Endothelial cell of umbilical vein (primary cell): ENCODE data around the gene PAX5. TPM values are rescaled to one million over a fixed set of nuclear protein-coding genes. Genes with fewer than 3 reads are reported as not detected.

Experiments used
- BruUV-seq: library from RNA; stranded (reverse); fragments of 400-500 nt; replicated peaks from 2 replicates; lab custom pipeline; 2021; lab: Mats Ljungman, UMichigan
- CTCF ChIA-PET: fragments of 300-600, 350-600 bp; sonication (Branson Sonifier 250); formaldehyde crosslinking; loops from one replicate; lab custom pipeline; 2021; ENCODE audit warnings: antibody characterized with exemption, inconsistent platforms; lab: Charles Lee
- POLR2A ChIA-PET: fragments of 300-600, 350-600 bp; sonication (Branson Sonifier 250); formaldehyde crosslinking; loops from one replicate; lab custom pipeline; 2021; ENCODE audit warnings: antibody characterized with exemption, inconsistent platforms; lab: Charles Lee
- DNase-seq: peaks from one replicate; pipeline ENCODE4 v3.0.0-alpha.2; 2011; ENCODE audit warnings: low read depth, low spot score
- FAIRE-seq: peaks from 2 replicates; lab custom pipeline; 2011; peaks lifted over from hg19 to GRCh38; lab: Jason Lieb, UNC
- H2AFZ ChIP-seq: 2 replicates; pipeline ENCODE4 v1.6.0; 2012; ENCODE audit warnings: low read depth, low read length, control low read depth, inconsistent platforms
- H3K27ac ChIP-seq: 2 replicates; pipeline ENCODE4 v1.5.1; 2011; ENCODE audit warnings: low read depth, mild to moderate bottlenecking, control low read depth, low read length, moderate library complexity; ENCODE audit not compliant: insufficient read depth
- H3K27me3 ChIP-seq, 2 experiments: 2 replicates each; pipeline versions ENCODE4 v1.6.0 to v1.6.1; 2011; ENCODE audit warnings: low read length in 2 of 2, mixed read lengths in 1 of 2; ENCODE audit not compliant: control insufficient read depth in 2 of 2, insufficient read depth in 2 of 2
- H3K36me3 ChIP-seq, 2 experiments: 2 replicates in 1 of 2; 3 replicates in 1 of 2; pipeline ENCODE4 v1.5.1; 2011; ENCODE audit warnings: low read length in 2 of 2, mild to moderate bottlenecking in 1 of 2, moderate library complexity in 1 of 2; ENCODE audit not compliant: control insufficient read depth in 2 of 2, insufficient read depth in 2 of 2; ENCODE audit errors: extremely low read depth in 1 of 2
- H3K4me1 ChIP-seq: 3 replicates; pipeline ENCODE4 v1.5.1; 2011; ENCODE audit warnings: mild to moderate bottlenecking, low read length; ENCODE audit not compliant: control insufficient read depth, insufficient read depth; ENCODE audit errors: extremely low read depth
- H3K4me2 ChIP-seq: 2 replicates; pipeline ENCODE4 v1.6.1; 2011; ENCODE audit warnings: low read length, control low read depth, mixed read lengths; ENCODE audit not compliant: insufficient read depth
- H3K4me3 ChIP-seq, 3 experiments: fragments of 200-600 bp in 1 of 3; sonication (generic), shearing (Covaris generic) in 1 of 3; replicated peaks in 1 of 3; 2 replicates each; pipeline ENCODE4 v1.5.1; 2011 to 2016; ENCODE audit warnings: control low read depth in 3 of 3, low read length in 3 of 3, mild to moderate bottlenecking in 2 of 3, inconsistent platforms in 1 of 3, low read depth in 1 of 3, moderate library complexity in 1 of 3; ENCODE audit not compliant: insufficient read depth in 1 of 3
- H3K79me2 ChIP-seq: 2 replicates; pipeline ENCODE4 v1.6.0; 2012; ENCODE audit warnings: low read length, inconsistent platforms; ENCODE audit not compliant: control insufficient read depth, insufficient read depth
- H3K9ac ChIP-seq: replicated peaks from 2 replicates; pipeline ENCODE3; 2011; ENCODE audit warnings: low read length, control low read depth; ENCODE audit not compliant: insufficient read depth; ENCODE audit errors: extremely low read depth
- H3K9me1 ChIP-seq: replicated peaks from 3 replicates; pipeline ENCODE4 v1.6.0; 2011; ENCODE audit warnings: mild to moderate bottlenecking, low read length; ENCODE audit not compliant: control insufficient read depth, insufficient read depth; ENCODE audit errors: extremely low read depth
- H3K9me3 ChIP-seq: replicated peaks from 2 replicates; pipeline ENCODE4 v1.5.1; 2012; ENCODE audit warnings: low read length, inconsistent platforms; ENCODE audit not compliant: control insufficient read depth, insufficient read depth
- H4K20me1 ChIP-seq: replicated peaks from 2 replicates; pipeline ENCODE3; 2011; ENCODE audit warnings: mild to moderate bottlenecking, low read length; ENCODE audit not compliant: control insufficient read depth, insufficient read depth; ENCODE audit errors: extremely low read depth
- EZH2 ChIP-seq: IDR thresholded peaks from 2 replicates; pipeline ENCODE4 v1.6.1; 2012; ENCODE audit warnings: borderline replicate concordance, low read depth, mild to moderate bottlenecking, moderate library complexity, low read length, inconsistent platforms; ENCODE audit not compliant: severe bottlenecking
- FOS ChIP-seq: IDR thresholded peaks from 2 replicates; pipeline ENCODE4 v1.6.1; 2011; ENCODE audit warnings: mild to moderate bottlenecking, low read length, moderate library complexity, borderline replicate concordance; ENCODE audit not compliant: insufficient read depth
- GATA2 ChIP-seq: IDR thresholded peaks from 2 replicates; pipeline ENCODE4 v1.7.0; 2011; ENCODE audit warnings: low read depth, mild to moderate bottlenecking, moderate library complexity, mixed read lengths, low read length; ENCODE audit not compliant: insufficient read length, insufficient read depth
- JUN ChIP-seq: IDR thresholded peaks from 2 replicates; pipeline ENCODE4 v1.6.1; 2011; ENCODE audit warnings: borderline replicate concordance, low read depth; ENCODE audit not compliant: insufficient read length, insufficient read depth
- MYC ChIP-seq: IDR thresholded peaks from one replicate; pipeline ENCODE4 v1.6.1; 2011; ENCODE audit warnings: mild to moderate bottlenecking, low read depth, low read length
- POLR2A ChIP-seq: IDR thresholded peaks from 2 replicates; pipeline ENCODE4 v1.6.1; 2012; ENCODE audit warnings: low read depth, mild to moderate bottlenecking, control low read depth, low read length
- POLR2AphosphoS5 ChIP-seq: IDR thresholded peaks from 2 replicates; pipeline ENCODE4 v1.6.1; 2012; ENCODE audit warnings: low read depth, mild to moderate bottlenecking, control low read depth, low read length, moderate library complexity; ENCODE audit not compliant: insufficient read depth
- dilution Hi-C: fragments of 300-500 bp; cut with MboI; formaldehyde crosslinking; loops from one replicate; pipeline ENCODE4 v1.15.0; 2019; ENCODE audit warnings: low sequenced_read_pairs; ENCODE audit not compliant: extremely low pct_ligation_motif_present
- intact Hi-C: fragments of 100-400 bp; cut with micrococcal nuclease; formaldehyde crosslinking; loops from one replicate; pipeline ENCODE4 v1.10.0; 2022
- polyA plus RNA-seq, 4 experiments: library from polyadenylated mRNA; depleted of rRNA in 3 of 4; stranded (reverse) in 3 of 4; unstranded in 1 of 4; fragments of >200 nt; gene quantifications; 2 replicates each; pipeline versions ENCODE4 v1.2.1 to v1.2.3, GENCODE V29; 2011 to 2012; ENCODE audit warnings: missing spikeins in 1 of 4
- total RNA-seq: library from RNA; stranded (reverse); gene quantifications from 2 replicates; pipeline ENCODE4 v1.2.3, GENCODE V29; 2021
- TF ChIP-seq, protein P1 (sequence below), 2 donors: IDR thresholded peaks; 1 replicate in 1 of 2; 2 replicates in 1 of 2; pipeline ENCODE4 v1.5.1; 2011; ENCODE audit warnings: low read length in 2 of 2, mild to moderate bottlenecking in 2 of 2, moderate library complexity in 2 of 2, control low read depth in 1 of 2, inconsistent platforms in 1 of 2, low read depth in 1 of 2; ENCODE audit not compliant: insufficient read depth in 1 of 2; ENCODE audit errors: extremely low read depth in 1 of 2
- TF ChIP-seq, protein P2 (sequence below): IDR thresholded peaks from 2 replicates; pipeline ENCODE4 v1.6.1; 2011; ENCODE audit not compliant: insufficient read depth, insufficient read length

Gene PAX5
- total and polyA plus RNA-seq, 2 donors (not counting 3 experiments of a cell fraction or from before 2014, with no cell fraction given) = not detected

DNA sequence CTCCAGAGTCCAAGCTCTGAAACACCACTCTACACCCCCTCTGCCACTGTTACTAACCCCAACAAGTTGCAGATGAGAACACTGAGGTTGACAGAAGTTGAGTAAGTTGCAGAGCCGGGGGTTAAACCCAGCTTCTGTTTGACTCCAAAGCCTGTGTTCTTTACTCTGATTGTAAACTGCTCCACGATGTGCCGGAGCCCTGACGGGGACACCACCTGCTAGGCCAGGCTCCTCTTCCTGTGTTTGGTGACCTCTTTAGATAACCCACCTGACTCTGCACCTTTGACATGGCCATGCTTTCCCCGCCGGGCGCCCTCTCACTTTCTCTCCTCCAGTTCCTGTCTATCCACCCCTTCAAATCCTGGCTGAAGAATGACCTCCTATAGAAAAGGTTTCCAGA lies 96.7 kb downstream of the PAX5 start:
- ChIA-PET POLR2A (no interaction called here), CTCF (interaction anchor here (1.0 kb wide), 1 partner anchor 64 kb away, joined by 4 read pairs; no protein-coding TSS in a partner anchor)
- Histone ChIP-seq H3K9ac (no peak overlapping the region), H2AFZ (no peak overlapping the region), H3K9me3 (no peaks in the 10 kb centered on the region), H3K36me3 (no peaks in the 10 kb centered on the region), H3K4me2 (no peak overlapping the region), H4K20me1 (no peaks in the 10 kb centered on the region), H3K79me2 (no peaks in the 10 kb centered on the region), H3K27ac (no peak overlapping the region), H3K4me1 (no peaks in the 10 kb centered on the region), H3K9me1 (no peaks in the 10 kb centered on the region), H3K27me3 (peaks cover 17 to 18% of the 10 kb centered on the region in 2 experiments), H3K4me3 (no peak overlapping the region)
- no TSS peak for BruUV-seq
- intact Hi-C loops (no loop called here), dilution Hi-C loops (no loop called here)
- DNase-seq = no peak
- FAIRE-seq = no peak
- TF ChIP-seq POLR2AphosphoS5 = no peak
- no peak for TF ChIP-seq EZH2

DNA sequence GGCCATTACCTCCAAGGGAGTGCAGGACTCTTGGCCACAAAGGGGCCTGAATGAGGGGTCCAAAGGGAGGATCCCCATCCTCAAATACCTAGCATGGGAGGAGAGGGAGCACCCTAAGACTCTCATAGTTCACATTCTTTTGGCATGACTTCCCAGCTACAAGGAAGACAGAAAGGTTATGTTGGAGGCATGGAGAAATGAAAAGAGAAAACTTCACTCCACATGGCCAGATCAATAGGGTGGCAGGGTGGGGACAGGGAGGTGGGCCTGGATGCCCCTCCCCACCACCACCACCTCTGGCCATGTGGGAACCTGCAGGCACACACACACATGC lies 97.6 kb downstream of the PAX5 start:
- CTCF ChIA-PET = no interaction called here
- no peak overlapping the region for H3K4me3 ChIP-seq
- H3K9ac ChIP-seq = no peak overlapping the region
- H2AFZ ChIP-seq = no peak overlapping the region
- no peaks in the 10 kb centered on the region for H3K79me2 ChIP-seq
- no peaks in the 10 kb centered on the region for H3K36me3 ChIP-seq
- FAIRE-seq = no peak
- no peaks in the 10 kb centered on the region for H4K20me1 ChIP-seq
- POLR2A ChIA-PET = no interaction called here
- DNase-seq = no peak
- intact Hi-C loops = no loop called here
- no peak overlapping the region for H3K4me2 ChIP-seq
- H3K27ac ChIP-seq = no peak overlapping the region
- dilution Hi-C loops = no loop called here
- no peaks in the 10 kb centered on the region for H3K9me1 ChIP-seq
- no peaks in the 10 kb centered on the region for H3K4me1 ChIP-seq
- H3K27me3 ChIP-seq = peaks cover 17 to 18% of the 10 kb centered on the region in 2 experiments
- no peaks in the 10 kb centered on the region for H3K9me3 ChIP-seq
- TF ChIP-seq MYC = no peak
- no peak for TF ChIP-seq EZH2
- TF ChIP-seq FOS = no peak
- TF ChIP-seq POLR2A = no peak
- no peak for TF ChIP-seq GATA2
- TF ChIP-seq, protein P1, sequence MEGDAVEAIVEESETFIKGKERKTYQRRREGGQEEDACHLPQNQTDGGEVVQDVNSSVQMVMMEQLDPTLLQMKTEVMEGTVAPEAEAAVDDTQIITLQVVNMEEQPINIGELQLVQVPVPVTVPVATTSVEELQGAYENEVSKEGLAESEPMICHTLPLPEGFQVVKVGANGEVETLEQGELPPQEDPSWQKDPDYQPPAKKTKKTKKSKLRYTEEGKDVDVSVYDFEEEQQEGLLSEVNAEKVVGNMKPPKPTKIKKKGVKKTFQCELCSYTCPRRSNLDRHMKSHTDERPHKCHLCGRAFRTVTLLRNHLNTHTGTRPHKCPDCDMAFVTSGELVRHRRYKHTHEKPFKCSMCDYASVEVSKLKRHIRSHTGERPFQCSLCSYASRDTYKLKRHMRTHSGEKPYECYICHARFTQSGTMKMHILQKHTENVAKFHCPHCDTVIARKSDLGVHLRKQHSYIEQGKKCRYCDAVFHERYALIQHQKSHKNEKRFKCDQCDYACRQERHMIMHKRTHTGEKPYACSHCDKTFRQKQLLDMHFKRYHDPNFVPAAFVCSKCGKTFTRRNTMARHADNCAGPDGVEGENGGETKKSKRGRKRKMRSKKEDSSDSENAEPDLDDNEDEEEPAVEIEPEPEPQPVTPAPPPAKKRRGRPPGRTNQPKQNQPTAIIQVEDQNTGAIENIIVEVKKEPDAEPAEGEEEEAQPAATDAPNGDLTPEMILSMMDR (IDR thresholded peaks at IDR 0.05; ENCODE audit: extremely low read depth in 1 of 2, insufficient read depth in 1 of 2, low read depth in 1 of 2, low read length in 2 of 2) = no peak
- no peak for TF ChIP-seq POLR2AphosphoS5
- TF ChIP-seq, protein P2, sequence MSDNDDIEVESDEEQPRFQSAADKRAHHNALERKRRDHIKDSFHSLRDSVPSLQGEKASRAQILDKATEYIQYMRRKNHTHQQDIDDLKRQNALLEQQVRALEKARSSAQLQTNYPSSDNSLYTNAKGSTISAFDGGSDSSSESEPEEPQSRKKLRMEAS = no peak
- no peak for TF ChIP-seq JUN
- BruUV-seq = no TSS peak
